Measurements from ENCODE around the gene ARID1B. TPM values are rescaled to one million over a fixed set of nuclear protein-coding genes. Genes with fewer than 3 reads are reported as not detected.

The ARID1B gene
- total RNA-seq, 1 experiment from 2014 or later, result 42.8 TPM

DNA sequence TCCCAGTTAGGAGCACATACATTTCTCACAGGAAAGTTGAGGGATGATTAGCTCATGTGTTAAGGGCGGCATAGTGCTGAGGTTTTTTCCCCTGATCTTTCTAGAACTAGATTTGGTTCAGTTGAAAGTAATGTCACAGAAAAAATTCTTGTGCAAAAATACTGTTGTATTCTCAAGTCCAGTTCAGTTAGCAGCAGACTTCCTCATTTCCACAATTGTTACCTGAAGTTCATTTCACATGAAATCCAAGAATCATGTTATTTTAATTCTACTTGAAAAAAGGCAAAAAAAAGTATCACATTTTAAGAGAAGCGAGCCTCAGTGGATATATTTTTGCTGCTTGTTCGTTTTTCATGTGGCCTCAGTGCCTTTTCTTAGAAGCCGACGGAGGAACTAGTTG is 318.4 kb downstream of the ARID1B start:
- intact Hi-C loops (cut with micrococcal nuclease; ENCODE audit: unreplicated experiment), result no loop called here
- Histone ChIP-seq H3K27ac (no peak overlapping the region), H3K36me3 (ENCODE audit: low read depth) (no peaks in the 10 kb centered on the region), H3K4me2 (no peak overlapping the region), H4K20me1 (ENCODE audit: insufficient read depth) (0 out of 2 replicates have a peak, but pooled peaks cover 5% of the 10 kb centered on the region), H3K4me1 (replicated peaks; ENCODE audit: insufficient read depth) (no peaks in the 10 kb centered on the region), H3F3A (ENCODE audit: insufficient read depth, low read depth) (no peaks in the 10 kb centered on the region), H3K4me3 (no peak overlapping the region), H3K9me2 (ENCODE audit: insufficient read depth) (no peaks in the 10 kb centered on the region), H3K79me2 (ENCODE audit: low read depth) (no peaks in the 10 kb centered on the region), H3K27me3 (ENCODE audit: insufficient read depth, low read depth) (no peaks in the 10 kb centered on the region), H3K9me3 (ENCODE audit: insufficient read depth, low read depth) (no peaks in the 10 kb centered on the region), H2AFZ (no peak overlapping the region)
- no peak for DNase-seq
- no TSS peak for BruUV-seq (replicated peaks)
- no peak for TF ChIP-seq EZH2 (IDR thresholded peaks at IDR 0.05; ENCODE audit: low read depth)
- TF ChIP-seq, protein P1, sequence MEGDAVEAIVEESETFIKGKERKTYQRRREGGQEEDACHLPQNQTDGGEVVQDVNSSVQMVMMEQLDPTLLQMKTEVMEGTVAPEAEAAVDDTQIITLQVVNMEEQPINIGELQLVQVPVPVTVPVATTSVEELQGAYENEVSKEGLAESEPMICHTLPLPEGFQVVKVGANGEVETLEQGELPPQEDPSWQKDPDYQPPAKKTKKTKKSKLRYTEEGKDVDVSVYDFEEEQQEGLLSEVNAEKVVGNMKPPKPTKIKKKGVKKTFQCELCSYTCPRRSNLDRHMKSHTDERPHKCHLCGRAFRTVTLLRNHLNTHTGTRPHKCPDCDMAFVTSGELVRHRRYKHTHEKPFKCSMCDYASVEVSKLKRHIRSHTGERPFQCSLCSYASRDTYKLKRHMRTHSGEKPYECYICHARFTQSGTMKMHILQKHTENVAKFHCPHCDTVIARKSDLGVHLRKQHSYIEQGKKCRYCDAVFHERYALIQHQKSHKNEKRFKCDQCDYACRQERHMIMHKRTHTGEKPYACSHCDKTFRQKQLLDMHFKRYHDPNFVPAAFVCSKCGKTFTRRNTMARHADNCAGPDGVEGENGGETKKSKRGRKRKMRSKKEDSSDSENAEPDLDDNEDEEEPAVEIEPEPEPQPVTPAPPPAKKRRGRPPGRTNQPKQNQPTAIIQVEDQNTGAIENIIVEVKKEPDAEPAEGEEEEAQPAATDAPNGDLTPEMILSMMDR (conservative IDR thresholded peaks at IDR 0.05), result no peak
- ChIA-PET POLR2A (ENCODE audit: unreplicated experiment) (no interaction called here), CTCF (no interaction called here)

DNA sequence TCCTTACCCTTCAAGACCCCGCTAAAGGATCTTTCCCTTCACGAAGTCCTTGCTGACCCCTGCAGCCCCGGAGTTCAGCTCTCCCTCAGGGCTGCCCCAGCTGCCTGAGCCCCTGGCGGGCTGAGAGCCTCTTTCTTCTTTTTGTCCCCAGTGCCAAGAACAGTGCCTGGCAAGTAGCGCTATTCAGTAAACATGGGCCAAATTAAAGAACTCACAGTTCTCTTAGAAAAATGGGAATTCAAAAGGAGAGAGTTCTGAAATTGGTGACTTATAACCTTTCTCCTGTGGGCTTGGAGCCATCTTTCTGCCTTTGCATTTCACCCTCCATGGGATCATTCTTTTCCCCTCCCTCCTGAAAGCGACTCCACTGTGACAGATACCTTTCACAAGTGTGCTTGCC is 318.9 kb downstream of the ARID1B start:
- H3K4me3 ChIP-seq, result no peak overlapping the region

DNA sequence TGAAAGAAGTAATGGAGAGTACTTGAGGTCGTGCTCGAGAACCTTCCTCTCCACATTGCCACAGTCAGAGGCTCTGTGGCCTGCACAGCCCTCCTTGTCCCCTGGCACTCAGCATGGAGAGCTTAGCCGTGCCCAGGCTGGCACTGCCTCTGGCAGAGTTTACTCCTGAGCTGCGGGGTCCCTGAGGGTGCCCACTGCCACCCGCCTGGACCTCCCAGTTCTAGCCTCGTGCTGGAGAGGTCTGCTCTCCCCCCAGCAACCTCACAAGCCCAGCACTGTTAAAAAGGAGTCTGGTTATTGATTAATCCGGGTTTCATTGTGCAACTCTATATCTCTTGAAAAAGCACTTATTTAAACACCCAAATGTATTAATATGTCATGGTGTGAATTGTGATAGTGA is 319.3 kb downstream of the ARID1B start:
- Histone ChIP-seq H3K4me3 (no peak overlapping the region), H2AFZ (no peak overlapping the region), H3K27ac (no peak overlapping the region), H3K79me2 (ENCODE audit: low read depth) (no peaks in the 10 kb centered on the region), H3K4me1 (replicated peaks; ENCODE audit: insufficient read depth) (no peaks in the 10 kb centered on the region), H3K27me3 (ENCODE audit: insufficient read depth, low read depth) (no peaks in the 10 kb centered on the region), H4K20me1 (ENCODE audit: insufficient read depth) (0 out of 2 replicates have a peak, but pooled peaks cover 5% of the 10 kb centered on the region), H3K4me2 (no peak overlapping the region), H3K9me3 (ENCODE audit: insufficient read depth, low read depth) (no peaks in the 10 kb centered on the region), H3K36me3 (ENCODE audit: low read depth) (no peaks in the 10 kb centered on the region), H3F3A (ENCODE audit: insufficient read depth, low read depth) (no peaks in the 10 kb centered on the region), H3K9me2 (ENCODE audit: insufficient read depth) (no peaks in the 10 kb centered on the region)
- CTCF ChIA-PET, result no interaction called here
- POLR2A ChIA-PET (ENCODE audit: unreplicated experiment), result no interaction called here
- intact Hi-C loops (cut with micrococcal nuclease; ENCODE audit: unreplicated experiment), result no loop called here
- TF ChIP-seq, protein P1 (conservative IDR thresholded peaks at IDR 0.05), result no peak
- no peak for TF ChIP-seq EZH2 (IDR thresholded peaks at IDR 0.05; ENCODE audit: low read depth)
- no TSS peak for BruUV-seq (replicated peaks)
- DNase-seq, result no peak

More for the DNA sequence above, 318.9 kb downstream of the ARID1B start:
- Histone ChIP-seq H2AFZ (no peak overlapping the region), H3K27ac (no peak overlapping the region), H3K36me3 (ENCODE audit: low read depth) (no peaks in the 10 kb centered on the region), H3K9me3 (ENCODE audit: insufficient read depth, low read depth) (no peaks in the 10 kb centered on the region), H3F3A (ENCODE audit: insufficient read depth, low read depth) (no peaks in the 10 kb centered on the region), H3K4me1 (replicated peaks; ENCODE audit: insufficient read depth) (no peaks in the 10 kb centered on the region), H3K9me2 (ENCODE audit: insufficient read depth) (no peaks in the 10 kb centered on the region), H4K20me1 (ENCODE audit: insufficient read depth) (0 out of 2 replicates have a peak, but pooled peaks cover 5% of the 10 kb centered on the region), H3K4me2 (no peak overlapping the region), H3K79me2 (ENCODE audit: low read depth) (no peaks in the 10 kb centered on the region), H3K27me3 (ENCODE audit: insufficient read depth, low read depth) (no peaks in the 10 kb centered on the region)
- no TSS peak for BruUV-seq (replicated peaks)
- ChIA-PET POLR2A (ENCODE audit: unreplicated experiment) (no interaction called here), CTCF (no interaction called here)
- intact Hi-C loops (cut with micrococcal nuclease; ENCODE audit: unreplicated experiment), result no loop called here
- TF ChIP-seq, protein P1 (conservative IDR thresholded peaks at IDR 0.05), result no peak
- TF ChIP-seq EZH2 (IDR thresholded peaks at IDR 0.05; ENCODE audit: low read depth), result no peak
- no peak for DNase-seq

All from PC-9 (cell line).